GM19452 (cell line): ENCODE data around the gene DEFB128.
"Not testable (repeated sequence)": the region's sequence is repeated elsewhere in the genome, so short reads cannot be mapped to it uniquely, and the experiment has no call there.

ENCODE experiments used
- ATAC-seq: cut with Tn5 transposase; IDR thresholded peaks from one replicate; pipeline ENCODE4 v1.9.1; 2021; ENCODE audit not compliant: unreplicated experiment

Gene DEFB128

DNA sequence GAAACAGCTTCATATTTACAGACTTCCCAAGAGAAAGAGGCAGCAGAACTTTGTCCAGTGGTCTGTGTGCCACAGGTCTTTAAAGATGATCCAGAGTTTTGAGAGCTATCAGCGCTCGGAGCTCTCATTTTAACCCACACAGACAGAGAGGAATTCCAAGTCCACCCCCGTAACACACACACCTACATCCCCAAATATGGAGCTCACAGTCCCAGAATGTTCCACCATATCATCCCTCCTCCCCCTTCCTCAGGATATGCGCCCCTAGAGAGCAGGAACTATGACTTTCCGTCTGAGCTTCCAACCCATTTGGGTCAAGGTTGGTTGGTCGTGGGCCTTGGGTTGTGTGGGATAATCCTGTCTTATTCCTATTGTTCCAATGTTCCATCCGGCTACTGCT lies at the start of gene DEFB128:
TSS of gene DEFB128 (minus strand) at position 101 of the 400 bp plus-strand sequence. CDS start at position 13, 88 bp downstream.
- no peak for ATAC-seq

DNA sequence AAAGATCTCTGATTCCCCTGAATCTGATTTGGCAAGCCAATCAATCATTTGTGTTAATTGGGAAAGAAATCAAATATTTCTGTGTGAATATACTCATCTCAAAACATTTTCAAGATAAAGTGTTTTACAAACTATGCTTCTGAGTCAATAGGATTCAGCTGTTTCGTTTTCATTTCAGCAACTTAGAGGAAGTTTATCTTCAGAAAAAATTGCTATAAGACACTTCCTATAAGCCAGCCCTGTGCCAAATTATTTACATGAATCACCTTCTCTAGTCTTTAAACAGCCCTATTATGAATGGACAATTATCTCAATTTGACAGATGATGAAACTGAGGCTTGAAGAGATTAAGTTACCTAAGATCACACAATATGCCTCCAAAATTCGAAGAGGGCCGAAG lies 48.4 kb upstream of the DEFB128 start:
- no peak for ATAC-seq

DNA sequence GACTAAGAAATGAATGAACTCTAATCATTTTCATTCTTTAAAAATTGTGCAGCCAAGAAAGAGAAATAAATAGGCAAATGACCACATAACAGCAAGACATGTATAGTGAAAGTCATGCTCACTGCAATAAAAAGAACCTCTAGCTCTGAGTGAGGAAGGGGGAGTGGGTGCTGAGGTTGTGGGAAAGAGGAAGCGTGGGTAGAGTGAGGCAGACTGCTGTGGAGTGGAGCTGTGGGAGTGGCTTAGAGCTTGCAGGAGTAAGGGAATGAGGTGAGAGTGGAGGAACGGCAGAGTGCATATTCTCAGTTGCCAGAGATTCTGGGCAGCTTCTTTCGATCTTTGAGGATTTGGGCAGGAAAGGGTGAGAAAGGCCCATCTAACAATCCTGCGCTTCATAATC lies 48.0 kb upstream of the DEFB128 start:
- ATAC-seq: no peak

DNA sequence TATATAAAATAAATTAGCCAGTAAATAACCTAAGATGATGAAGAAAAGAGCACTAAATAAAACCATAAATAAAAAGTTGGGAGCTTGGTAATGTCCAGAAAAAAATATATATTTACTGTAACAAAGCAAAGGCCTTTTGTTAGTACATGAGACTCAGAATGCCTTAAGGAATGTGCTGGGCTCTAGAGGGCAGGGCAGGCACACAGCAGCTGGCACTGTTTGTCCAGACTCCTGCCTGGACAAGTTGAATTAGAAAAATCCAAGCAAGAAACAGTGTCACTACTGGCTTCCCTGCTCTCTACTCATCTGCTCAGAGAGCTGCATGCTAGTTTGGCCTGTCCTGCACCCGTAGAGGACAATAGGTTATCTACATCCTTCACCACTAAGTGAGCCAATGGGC lies 46.4 kb upstream of the DEFB128 start:
- no peak for ATAC-seq

DNA sequence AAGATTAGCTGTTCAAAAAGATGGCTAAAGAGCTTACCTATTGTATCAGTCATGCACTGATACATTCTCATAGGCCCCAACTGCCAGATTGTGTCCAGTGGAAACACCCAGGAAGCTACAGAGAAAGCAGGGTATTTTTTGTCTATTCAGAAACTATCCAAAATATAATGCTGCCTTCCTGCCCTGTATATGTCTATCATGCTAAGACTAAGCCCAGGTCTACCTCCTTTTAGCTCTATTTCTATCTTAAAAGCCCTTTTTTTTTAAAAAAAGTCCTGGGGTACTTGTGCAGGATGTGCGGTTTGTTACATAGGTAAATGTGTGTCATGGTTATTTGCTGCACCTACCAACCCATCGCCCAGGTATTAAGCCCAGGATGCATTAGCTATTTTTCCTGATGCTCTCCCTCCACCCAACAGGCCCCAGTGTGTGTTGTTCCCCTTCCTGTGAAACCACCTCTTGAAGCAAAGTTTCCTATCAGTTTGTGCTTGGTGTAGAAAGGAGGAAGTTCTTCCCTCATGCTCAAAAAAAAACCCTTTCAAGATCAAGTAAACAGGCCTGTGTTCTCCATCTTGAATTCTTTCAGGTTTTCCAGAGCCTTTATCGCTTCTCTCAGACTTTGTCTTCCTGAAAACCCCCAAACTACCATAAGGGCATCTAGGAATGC lies 38.1 kb upstream of the DEFB128 start:
- no peak for ATAC-seq

DNA sequence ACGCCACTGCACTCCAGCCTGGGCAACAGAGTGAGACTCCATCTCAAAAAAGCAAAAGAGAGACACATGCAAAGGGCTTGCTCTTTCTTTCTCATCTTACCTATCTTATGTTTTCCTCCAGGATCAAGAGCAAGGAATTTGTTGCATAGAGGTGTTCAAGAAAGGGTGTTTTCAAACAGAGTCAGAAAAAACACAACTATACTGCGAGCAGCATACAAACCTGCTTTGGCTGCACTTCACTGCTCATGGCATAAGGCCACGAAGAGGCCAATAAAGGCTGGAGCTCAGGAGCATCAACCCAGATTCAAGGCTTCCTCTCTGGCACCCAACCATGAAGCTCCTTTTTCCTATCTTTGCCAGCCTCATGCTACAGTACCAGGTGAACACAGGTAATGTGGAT lies 37.4 kb upstream of the DEFB128 start, which contains the start of gene DEFB129:
TSS of gene DEFB129 (plus strand) at position 301 of the 400 bp plus-strand sequence. CDS start at position 332, 31 bp downstream.
- no peak for ATAC-seq

DNA sequence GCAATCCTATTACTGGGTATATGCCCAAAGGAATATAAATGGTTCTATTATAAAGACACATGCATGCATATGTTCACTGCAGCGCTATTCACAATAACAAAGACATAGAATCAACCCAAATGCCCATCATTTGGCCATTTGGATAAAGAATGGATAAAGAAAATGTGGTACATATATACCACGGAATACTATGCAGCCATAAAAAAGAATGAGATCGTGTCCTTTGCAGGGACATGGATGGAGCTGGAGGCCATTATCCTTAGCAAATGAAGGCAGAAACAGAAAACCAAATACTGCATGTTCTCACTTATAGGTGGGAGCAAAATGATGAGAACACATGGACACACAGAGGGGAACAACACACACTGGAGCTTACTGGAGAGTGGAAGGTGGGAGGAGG lies 36.4 kb upstream of the DEFB128 start:
- not testable (repeated sequence) for ATAC-seq

DNA sequence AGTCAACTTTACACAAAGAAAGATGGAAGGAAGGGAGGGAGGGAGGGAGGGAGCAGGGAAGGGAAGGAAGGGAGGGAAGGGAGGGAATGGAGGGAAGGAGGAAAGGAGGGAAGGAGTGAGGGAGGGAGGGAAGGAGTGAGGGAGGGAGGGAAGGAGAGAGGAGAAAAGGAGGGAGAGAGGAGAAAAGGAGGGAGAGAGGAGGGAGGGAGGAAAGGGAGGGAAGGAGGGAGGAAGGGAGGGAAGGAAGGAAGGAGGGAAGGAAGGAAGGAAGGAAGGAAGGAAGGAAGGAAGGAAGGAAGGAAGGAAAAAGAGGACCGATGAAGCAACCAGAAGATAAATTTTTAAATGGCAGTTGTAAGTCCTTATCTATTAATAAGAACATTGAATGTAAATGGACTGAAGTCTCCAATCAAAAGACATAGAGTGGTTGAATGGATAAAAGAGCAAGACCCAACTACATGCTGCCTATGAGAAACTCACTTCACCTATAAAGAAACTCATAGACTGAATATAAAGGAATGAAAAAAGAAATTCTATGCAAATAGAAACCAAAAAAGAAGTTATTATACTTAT lies 31.8 kb upstream of the DEFB128 start:
- no peak for ATAC-seq

DNA sequence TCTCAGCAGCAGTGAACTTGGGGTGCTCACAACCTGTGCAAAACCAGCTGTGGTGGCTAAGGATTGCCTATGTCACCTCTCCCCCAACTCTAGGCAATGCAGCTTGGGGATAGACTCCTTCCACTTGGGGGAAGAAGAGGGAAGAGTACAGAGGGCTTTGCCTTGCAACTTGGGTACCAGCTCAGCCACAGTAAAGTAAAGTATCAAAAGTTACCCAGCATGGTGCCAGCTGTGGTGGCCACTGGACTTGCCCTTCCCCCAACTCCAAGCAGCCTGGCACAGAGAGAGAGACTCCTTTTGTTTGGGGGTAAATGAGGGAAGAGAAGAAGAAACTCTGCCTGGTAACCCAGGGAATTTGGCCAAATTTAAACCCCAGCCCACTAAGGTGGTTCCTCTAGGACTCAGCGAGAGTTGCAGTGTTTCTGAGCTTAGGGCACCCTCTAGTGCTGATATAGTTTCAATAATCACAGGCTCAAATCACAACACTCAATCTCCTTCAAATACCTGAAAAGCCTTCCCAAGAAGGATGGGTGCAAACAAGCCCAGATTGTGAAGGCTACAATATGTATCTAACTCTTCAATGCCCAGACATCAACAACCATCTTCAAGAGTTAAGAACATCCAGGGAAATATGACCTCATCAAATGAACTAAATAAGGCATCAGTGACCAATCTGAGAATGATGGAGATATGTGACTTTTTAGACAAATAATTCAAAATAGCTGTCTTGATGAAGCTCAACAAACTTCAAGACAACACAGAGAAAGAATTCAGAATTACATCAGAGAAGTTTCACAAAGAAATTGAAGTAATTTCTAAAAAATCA lies 30.0 kb upstream of the DEFB128 start:
- ATAC-seq: no peak

DNA sequence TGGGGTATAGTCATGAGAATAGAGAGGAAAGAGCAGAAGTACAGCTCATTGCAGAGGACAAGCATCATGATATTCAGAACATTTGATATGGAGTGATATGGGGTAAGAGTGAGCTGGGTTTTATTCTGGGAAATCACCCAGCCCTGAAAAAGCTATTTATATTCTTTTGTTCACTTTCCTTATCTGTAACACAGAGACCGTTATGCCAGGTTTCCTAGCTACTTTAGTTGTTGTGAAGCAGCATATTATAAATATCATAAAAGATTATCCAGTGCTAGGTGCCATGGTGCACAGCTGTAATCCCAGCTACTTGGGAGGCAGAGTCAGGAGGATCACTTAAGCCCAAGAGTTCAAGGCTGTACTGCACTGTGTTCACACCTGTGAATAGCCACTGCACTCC lies 27.8 kb upstream of the DEFB128 start:
- no peak for ATAC-seq

DNA sequence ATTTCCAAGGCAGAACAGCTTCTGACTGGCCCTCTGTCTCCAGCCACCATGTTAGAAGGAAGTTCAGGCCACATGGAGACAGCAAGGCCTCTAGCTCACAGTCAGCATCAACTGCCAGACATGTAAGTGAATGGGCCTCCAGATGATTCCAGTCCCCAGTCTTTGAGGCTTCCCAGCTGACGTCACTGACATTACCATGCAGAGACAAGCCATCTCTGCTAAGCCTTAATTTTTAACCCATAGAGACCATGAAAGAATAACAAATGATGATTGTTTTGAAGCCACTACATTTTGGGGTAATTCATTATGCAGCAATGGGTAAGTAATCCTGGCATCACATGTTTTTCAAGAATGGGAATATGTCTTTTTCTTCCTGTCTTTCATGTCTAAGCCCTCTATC lies 26.3 kb upstream of the DEFB128 start:
- no peak for ATAC-seq

DNA sequence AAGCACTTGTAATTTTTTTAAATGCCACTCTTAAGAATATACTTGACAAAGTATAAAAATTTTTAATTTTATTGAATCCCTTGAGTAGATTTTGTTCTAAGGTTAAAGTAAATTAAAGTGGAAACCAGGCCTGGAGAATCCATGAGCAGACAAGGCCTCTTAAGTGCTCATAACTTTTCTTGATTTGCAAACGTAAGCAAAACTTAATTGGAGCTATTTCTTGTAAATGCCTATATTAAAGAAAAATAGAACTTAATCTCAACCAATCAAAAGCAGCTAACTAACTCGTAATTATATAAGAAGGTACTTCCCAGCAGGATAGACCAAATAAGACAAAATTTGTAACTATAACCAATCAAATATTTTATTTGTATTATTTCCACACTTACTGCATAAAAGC lies 24.9 kb upstream of the DEFB128 start:
- ATAC-seq: no peak

DNA sequence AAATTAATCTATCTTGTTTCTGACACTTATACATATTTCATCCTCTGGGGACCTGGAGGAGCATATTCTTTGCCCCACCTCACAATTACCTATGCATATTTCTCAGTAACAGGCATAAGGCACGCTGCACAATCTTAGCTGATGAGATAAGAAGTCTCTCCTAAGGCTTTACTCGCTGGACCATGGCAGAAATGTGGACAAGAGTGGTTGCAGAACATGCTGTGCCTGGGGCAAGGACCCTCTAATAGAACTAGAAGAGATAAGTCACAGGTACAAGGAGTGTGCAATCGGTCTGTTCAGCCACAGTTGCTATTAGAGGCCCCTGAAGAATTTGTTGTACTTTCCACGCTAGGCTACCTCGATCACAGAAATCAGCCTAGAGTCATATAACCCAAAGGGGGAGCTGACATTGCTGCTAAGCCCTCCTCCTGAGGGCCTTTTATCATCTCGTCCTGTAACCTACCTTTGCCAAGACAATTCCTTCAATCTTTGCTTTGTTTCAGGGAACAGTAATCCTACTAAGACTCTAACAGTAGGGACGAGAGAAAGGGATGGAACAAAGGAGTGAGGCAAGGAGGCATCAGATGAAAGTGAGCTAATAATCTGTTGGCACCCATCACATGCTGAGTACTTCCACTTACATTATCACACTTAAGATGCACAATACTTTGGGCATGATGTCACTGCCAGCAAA lies 21.4 kb upstream of the DEFB128 start:
- ATAC-seq: no peak

DNA sequence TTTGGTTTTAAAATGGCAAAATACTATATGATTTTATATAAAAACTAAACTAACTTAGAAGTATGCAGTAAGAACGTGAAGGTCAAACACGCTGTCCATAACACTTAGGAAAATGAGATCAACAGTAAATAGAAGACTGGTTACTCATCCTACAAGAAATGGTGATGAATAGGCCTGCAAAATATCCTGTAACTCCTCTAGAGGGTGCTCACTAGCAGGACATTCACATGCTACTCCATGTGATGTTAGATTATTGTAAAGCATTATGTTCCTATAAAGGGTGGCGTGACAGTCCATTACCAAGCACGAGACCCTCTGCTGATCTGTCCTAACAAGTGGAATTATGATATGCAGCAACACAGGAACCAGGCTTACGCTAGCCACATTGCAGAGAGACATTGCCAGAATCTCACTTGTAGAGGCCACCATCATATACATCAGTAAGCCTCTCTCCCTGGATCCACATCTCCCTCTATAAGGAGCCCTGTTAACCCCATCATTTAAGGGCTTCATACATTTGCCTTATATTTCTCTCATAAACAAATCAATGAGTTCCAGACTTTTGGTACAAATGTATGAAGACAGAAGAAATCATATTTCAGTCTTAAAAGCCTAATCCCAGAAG lies 19.5 kb upstream of the DEFB128 start:
- ATAC-seq: no peak

DNA sequence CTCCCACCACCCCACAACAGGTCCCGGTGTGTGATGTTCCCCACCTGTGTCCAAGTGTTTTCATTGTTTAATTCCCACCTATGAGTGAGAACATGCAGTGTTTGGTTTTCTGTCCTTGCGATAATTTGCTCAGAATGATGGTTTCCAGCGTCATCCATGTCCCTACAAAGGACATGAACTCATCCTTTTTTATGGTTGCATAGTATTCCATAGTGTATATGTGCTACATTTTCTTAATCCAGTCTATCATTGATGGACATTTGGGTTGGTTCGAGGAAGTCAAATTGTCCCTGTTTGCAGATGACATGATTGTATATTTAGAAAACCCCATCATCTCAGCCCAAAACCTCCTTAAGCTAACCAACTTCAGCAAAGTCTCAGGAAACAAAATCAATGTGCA lies 14.1 kb upstream of the DEFB128 start:
- ATAC-seq: not testable (repeated sequence)

DNA sequence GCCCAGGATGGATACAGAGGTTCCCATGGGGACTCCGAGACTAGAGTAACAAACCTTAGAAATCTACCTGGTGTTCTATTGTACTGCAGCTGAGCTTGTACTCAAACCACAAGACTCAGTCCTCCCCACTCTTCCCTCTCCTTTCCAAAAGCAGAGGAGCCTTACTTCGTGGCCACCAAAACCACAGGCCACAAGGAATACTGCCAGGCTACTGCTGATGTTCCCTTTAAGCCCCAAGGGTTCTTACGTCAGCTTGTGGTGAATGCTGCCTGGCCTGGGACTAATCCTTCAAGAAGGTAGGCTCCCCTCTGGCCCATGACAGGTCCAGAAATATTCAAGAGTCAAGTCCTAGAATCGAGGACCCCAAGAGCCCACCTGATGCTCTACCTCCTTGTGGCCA lies 10.5 kb upstream of the DEFB128 start:
- no peak for ATAC-seq

DNA sequence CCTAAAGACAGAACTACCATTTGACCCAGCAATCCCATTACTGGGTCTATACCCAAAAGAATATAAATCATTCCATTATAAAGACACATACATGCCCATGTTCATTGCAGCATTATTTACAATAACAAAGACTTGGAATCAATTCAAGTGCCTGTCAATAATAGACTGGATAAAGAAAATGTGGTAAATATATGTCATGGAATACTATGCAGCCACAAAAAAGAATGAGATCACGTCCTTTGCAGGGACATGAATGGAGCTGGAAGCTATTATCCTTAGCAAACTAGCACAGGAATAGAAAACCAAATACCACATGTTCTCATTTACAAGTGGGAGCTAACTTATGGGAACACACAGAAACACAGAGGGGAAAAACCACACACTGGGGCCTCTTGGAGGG lies 8.7 kb upstream of the DEFB128 start:
- ATAC-seq: no peak

DNA sequence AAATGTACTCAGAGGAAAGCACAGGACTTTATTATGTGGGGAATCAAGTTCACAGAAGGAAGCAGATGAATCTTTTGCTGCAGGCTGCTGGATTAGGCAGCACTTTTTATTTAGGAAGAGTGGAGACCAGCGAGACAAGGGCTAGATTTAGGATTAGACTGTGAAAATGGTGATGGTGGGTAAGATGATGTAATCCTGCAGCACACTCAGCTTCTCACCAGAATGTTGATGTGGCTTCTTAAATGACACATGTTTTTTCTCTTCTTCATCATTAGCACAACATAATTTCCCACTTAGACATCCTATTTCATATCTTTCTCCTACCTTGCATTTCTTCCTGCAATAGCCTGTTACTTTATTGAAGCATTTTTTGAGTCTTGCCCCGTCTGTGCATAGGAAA lies 1.8 kb downstream of the DEFB128 start:
- no peak for ATAC-seq

DNA sequence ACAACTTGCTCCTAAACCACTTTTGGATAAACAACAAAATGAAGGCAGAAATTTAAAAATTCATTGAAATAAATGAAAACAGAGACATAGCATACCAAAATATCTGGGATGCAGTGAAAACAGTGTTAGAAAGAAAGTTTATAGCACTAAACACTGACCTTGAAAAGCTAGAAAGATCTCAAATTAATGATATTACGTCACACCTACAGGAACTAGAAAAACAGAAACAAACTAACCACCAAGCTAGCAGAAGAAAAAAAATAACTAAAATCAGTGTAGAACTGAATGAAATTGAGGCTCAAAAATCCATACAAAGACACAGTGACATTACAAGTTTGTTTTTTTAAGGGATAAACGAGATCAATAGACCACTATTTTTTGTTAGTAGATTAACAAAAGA lies 5.2 kb downstream of the DEFB128 start:
- ATAC-seq: no peak

DNA sequence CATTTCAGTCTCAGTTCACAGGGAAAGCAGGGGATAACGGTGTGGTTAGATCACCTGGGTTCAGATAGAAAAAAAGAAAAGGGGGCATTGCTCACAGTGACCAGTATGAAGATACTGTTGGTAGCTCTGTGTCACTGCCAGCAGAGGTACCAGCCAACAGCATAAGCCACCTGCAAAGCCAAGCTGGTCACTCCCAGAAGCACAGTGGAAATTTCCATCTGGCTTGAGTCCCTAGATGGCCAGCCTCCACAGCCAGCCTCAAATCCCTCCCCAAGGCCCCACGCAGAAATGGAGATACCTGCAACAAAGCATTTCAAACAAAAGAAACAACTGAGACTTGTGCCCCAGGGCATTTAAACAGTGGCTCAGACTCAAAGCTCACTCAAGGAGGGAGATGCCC lies 20.6 kb downstream of the DEFB128 start:
- ATAC-seq: no peak

DNA sequence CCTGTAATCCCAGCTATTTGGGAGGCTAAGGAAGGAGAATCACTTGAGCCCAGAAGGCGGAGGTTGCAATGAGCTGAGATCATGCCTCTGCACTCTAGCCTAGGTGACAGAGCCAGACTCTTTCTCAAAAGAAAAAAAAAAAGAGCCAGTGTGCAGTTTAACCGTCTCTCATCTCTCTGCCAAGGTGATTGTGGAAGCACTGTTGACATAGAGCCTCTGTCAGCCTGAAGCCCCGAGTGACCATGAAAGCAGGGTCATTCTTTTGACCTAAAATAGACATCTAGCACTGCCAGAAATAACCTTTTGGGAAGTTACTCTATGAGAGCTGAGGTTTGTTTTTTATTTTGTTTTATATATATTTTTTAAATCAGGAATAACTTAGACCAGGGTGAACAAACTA lies 24.9 kb downstream of the DEFB128 start:
- no peak for ATAC-seq
